AG20443 (cell line): ENCODE measurements around the gene TDRD3.
A peak's percentile ranks its signal among the peaks of the same experiment; 100 is the strongest.

Source experiments
- DNase-seq: peaks from one replicate; pipeline ENCODE4 v3.0.0; 2012; ENCODE audit warnings: low spot score, mixed read lengths

Gene TDRD3

GRCh38 chr13:60575142-60575541 lies 178.1 kb downstream of the TDRD3 start:
- no peak for DNase-seq

GRCh38 chr13:60577761-60578160 lies 180.7 kb downstream of the TDRD3 start:
- no peak for DNase-seq

GRCh38 chr13:60583196-60583888 lies 186.3 kb downstream of the TDRD3 start:
- DNase-seq, result peak; percentile 69

DNA sequence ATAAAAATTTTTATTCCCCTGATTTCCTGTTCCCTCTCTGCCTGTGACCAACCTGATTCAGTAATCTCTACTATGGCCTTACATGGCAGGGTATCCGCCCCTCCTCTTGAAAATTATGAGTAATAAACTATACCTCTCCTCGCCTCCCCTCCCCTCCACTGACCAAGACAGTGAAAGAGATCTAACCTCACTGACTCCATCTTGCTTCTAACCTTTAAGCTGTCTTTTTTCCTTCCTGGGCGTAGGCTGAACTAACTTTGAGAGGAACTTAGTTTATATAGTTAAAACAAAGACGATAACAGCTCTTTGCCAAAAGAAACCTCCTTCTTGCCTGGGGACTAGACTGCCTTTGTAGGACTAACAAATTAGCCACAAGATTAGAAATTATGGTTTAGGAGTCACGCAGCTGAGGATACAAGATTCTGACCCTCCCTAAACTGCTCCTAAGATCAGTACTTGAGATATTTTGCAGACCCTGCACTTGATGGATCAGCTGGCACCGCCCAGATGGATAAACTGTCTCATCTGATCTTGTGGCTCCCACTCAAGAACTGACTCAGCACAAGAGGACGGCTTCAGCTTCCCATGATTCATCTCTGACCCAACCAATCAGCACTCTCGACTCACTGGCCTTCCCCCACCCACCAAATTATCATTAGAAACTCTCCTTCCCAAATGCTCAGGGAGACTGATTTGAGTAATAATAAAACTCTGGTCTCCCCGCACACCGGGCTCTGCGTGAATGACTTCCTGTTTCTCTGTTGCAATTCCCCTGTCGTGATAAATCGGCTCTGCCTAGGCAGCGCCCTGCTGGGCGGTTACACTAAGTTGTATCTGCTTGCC lies 187.1 kb downstream of the TDRD3 start:
- DNase-seq, result peak; percentile 63

DNA sequence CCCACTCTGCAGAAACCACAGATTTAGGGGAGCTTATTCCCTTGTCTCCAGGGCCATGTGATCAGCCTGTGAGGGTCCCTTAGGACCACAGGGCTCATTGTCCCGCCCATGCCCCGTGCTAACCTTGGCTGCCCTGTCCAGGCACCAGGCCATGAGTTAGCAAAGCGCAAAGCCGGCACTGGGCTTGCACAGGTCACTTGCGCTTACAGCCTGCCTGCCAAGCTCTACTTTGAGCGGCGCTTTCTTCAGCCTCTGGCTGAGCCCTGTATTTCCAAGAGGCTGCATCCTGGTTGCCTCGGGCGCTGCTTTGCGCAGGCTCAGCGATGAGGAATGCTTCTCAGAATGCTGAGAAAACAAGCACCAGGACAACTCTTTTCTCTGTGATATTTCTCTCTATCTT lies 188.0 kb downstream of the TDRD3 start:
- no peak for DNase-seq

GRCh38 chr13:60590800-60591747 lies 194.1 kb downstream of the TDRD3 start:
- DNase-seq, result peak; percentile 68

DNA sequence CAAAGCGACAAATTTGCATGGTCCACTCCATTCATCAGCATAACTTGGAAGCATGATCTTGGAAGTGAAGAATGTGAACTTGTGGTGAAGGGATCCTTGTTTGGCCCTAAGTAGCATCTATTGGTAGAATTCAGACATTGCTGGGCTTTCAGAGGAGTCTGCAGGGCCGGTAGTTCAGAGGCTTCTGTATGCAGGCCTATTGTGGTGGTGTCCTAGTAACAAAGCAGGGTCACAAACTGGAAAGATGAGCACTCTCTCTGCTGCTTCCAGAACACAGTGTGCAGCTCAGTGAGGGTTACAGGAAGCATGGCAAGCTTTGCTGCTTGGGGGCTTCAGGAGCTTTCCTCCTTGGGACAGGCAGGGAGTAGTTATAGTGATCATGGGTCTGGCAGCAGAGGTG lies 206.0 kb downstream of the TDRD3 start:
- DNase-seq, result no peak

DNA sequence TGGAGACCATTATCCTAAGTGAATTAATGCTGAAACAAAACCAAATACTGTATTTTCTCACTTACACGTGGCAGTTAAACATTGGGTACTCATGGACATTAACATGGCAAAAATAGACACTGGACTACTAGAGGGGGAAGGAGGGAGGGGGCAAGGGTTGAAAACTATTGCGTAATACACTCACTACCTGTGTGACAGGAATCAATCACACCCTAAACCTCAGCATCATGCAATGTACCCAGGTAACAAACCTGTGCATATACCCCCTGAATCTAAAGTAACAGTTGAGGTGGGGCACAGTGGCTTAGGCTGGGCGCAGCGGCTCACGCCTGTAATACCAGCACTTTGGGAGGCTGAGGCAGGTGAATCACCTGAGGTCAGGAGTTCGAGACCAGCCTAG lies 207.0 kb downstream of the TDRD3 start:
- no peak for DNase-seq

- DNase-seq, result no peak
These were observed 211.9 kb downstream of the TDRD3 start for GRCh38 chr13:60608954-60609353.

- no peak for DNase-seq
These were observed 214.5 kb downstream of the TDRD3 start for GRCh38 chr13:60611523-60611922.

- DNase-seq, result no peak
These were observed 215.6 kb downstream of the TDRD3 start for GRCh38 chr13:60612593-60612992.

- DNase-seq, result no peak
These were observed 216.1 kb downstream of the TDRD3 start for GRCh38 chr13:60613080-60613479.

GRCh38 chr13:60617991-60618733 lies 221.1 kb downstream of the TDRD3 start:
- peak; percentile 75 for DNase-seq

DNA sequence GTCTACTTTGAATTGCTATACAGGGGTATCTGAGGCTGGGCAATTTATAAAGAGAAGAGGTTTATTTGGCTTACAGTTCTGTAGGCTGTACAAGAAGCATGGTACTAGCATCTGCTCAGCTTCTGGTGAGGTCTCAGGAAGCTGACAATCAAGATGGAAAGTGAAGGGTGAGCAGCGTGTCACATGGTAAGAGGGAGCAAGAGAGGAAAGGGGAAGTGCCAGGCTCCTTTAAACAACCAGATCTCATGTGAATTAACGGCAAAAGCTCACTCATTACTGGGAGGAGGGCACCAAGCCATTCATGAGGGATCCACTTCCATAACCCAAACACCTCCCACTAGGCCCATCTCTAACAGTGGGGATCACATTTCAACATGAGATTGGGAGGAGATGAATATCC lies 222.4 kb downstream of the TDRD3 start:
- no peak for DNase-seq

DNA sequence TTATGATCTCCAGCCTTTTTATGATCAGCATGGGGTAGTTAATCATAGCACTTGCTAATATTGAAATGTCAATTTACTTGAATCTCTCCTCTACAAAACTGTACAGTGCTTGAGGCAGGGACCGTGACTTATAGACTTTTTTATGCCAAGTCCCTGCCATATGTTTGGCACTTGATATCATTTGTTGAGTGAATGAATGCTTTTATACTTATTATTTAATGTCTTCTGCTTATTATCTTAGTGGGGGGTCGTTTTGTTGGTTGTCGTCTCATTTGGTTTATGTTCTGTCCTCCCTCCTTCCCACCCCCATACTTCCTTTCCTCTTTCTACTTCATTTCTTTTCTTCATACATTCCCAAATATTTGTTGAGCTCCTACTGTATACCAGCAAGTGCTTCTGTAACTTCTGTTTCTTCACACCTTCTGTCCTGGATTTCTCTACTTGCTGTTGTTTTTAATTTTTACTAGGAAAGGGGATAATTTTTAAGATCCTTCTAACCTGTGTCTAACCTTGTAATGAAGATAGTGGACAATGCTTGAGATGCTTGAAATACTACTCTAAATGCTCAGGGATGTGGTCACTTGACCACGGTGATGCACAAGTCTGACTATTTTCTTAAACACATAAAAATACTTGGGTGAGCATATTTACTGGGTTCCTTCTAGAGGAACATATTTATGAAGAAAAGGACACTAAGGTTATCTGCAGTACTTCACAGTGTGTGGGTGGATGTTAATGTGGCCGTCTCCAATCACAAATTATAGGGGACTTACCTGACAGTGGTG lies 223.8 kb downstream of the TDRD3 start:
- DNase-seq, result no peak

DNA sequence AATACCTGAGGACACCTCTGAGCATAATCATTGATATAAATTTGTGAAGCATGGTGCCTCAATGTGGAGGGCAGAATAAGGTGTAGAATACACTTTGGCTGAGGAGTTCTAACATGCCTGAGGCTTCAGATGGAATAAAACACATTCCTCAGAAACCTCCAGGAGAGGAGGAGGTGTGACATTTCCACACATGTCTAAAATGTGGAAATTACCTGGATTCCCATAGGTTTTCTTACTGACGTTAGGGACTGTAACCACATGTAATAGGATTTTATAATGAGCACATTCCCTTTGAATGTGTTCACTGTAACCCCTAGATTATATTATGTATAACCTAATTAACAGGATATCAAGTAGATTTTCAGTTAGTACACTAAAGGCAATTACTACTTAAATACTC lies 226.1 kb downstream of the TDRD3 start:
- no peak for DNase-seq
